Calu3 (cell line): ENCODE measurements around the gene VSIR. TPM values are rescaled to one million over a fixed set of nuclear protein-coding genes. Genes with fewer than 3 reads are reported as not detected.

ENCODE experiments used
- BruUV-seq: library from RNA; stranded (reverse); fragments of 400-500 nt; replicated peaks from 2 replicates; lab custom pipeline; 2021; lab: Mats Ljungman, UMichigan
- CTCF ChIA-PET: fragments of 300-600 bp; sonication (Branson Sonifier 250); formaldehyde crosslinking; loops from one replicate; lab custom pipeline; 2022; ENCODE audit warnings: antibody characterized with exemption; lab: Charles Lee
- DNase-seq: peaks from one replicate; pipeline ENCODE4 v3.0.0; 2022
- H3K27ac Mint-ChIP-seq: one replicate; pipeline ENCODE4 v1.8.0; 2022; ENCODE audit warnings: mixed read lengths; ENCODE audit not compliant: unreplicated experiment
- H3K27me3 Mint-ChIP-seq: one replicate; pipeline ENCODE4 v1.8.0; 2022; ENCODE audit warnings: mixed read lengths; ENCODE audit not compliant: unreplicated experiment
- H3K36me3 Mint-ChIP-seq: one replicate; pipeline ENCODE4 v1.8.0; 2022; ENCODE audit warnings: mild to moderate bottlenecking, moderate library complexity, mixed read lengths; ENCODE audit not compliant: insufficient read depth, unreplicated experiment
- H3K4me1 Mint-ChIP-seq: one replicate; pipeline ENCODE4 v1.8.0; 2022; ENCODE audit warnings: mild to moderate bottlenecking, low read depth, mixed read lengths; ENCODE audit not compliant: unreplicated experiment
- H3K4me3 Mint-ChIP-seq: one replicate; pipeline ENCODE4 v1.8.0; 2022; ENCODE audit warnings: mild to moderate bottlenecking, low read depth, moderate library complexity, mixed read lengths; ENCODE audit not compliant: unreplicated experiment
- H3K9me3 Mint-ChIP-seq: one replicate; pipeline ENCODE4 v1.8.0; 2022; ENCODE audit warnings: low read depth, mixed read lengths; ENCODE audit not compliant: unreplicated experiment
- intact Hi-C: fragments of 100-400 bp; cut with micrococcal nuclease; formaldehyde crosslinking; loops from one replicate; pipeline ENCODE4 v1.10.0; 2022; ENCODE audit not compliant: unreplicated experiment
- total RNA-seq: library from RNA; stranded (reverse); gene quantifications from 2 replicates; pipeline ENCODE4 v1.2.3, GENCODE V29; 2022
- TF ChIP-seq, protein P1 (sequence below): fragments of 200-600 bp; IDR thresholded peaks from one replicate; pipeline ENCODE4 v1.8.0; 2022; ENCODE audit warnings: antibody characterized with exemption; ENCODE audit not compliant: unreplicated experiment

VSIR gene
- total RNA-seq, 1 experiment from 2014 or later, result 30.1 TPM

DNA sequence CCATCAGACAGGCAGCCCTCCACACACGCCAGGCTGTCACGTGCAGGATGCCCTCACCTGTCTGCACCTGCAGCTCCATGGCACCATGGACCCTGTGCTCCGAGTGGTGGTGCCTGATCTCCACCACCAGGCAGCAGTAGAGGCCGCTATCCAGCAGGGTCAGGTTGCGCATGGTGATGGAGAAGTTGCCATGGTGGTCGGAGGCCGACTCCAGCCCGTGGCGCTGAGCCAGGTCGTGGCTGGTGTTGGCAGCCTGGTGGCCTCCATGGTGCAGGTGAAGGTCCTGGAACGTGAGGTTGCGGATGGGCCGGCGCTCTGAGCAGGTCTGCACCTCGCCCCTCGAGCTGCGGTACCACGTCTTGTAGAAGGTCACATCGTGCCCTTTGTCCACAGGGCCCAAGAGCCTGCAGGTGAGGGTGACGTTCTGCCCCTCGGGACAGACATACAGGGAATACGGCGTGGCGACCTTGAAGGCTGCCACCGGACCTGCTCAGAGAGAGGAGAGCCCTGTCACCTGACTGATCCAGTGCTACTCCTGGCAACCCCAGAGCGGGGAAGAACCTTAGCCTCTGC lies 11.7 kb downstream of the VSIR start:
- Mint-ChIP-seq H3K27ac (no peak overlapping the region), H3K9me3 (no peaks in the 10 kb centered on the region), H3K36me3 (peaks cover 3% of the 10 kb centered on the region), H3K27me3 (no peaks in the 10 kb centered on the region), H3K4me1 (peaks cover 53% of the 10 kb centered on the region), H3K4me3 (no peak overlapping the region)
- intact Hi-C loops, result no loop called here
- TF ChIP-seq, protein P1, sequence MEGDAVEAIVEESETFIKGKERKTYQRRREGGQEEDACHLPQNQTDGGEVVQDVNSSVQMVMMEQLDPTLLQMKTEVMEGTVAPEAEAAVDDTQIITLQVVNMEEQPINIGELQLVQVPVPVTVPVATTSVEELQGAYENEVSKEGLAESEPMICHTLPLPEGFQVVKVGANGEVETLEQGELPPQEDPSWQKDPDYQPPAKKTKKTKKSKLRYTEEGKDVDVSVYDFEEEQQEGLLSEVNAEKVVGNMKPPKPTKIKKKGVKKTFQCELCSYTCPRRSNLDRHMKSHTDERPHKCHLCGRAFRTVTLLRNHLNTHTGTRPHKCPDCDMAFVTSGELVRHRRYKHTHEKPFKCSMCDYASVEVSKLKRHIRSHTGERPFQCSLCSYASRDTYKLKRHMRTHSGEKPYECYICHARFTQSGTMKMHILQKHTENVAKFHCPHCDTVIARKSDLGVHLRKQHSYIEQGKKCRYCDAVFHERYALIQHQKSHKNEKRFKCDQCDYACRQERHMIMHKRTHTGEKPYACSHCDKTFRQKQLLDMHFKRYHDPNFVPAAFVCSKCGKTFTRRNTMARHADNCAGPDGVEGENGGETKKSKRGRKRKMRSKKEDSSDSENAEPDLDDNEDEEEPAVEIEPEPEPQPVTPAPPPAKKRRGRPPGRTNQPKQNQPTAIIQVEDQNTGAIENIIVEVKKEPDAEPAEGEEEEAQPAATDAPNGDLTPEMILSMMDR, result no peak
- no peak for DNase-seq
- CTCF ChIA-PET, result interaction anchor here (0.6 kb wide), 1 partner anchor 570 kb away, joined by 3 read pairs; no protein-coding TSS in a partner anchor
- BruUV-seq, result no TSS peak

GRCh38 chr10:71761105-71761511 lies 12.2 kb downstream of the VSIR start:
- peaks cover 48% of the 10 kb centered on the region for H3K4me1 Mint-ChIP-seq
- no TSS peak for BruUV-seq
- intact Hi-C loops, result no loop called here
- no peaks in the 10 kb centered on the region for H3K27me3 Mint-ChIP-seq
- H3K36me3 Mint-ChIP-seq, result no peaks in the 10 kb centered on the region
- H3K4me3 Mint-ChIP-seq, result no peak overlapping the region
- TF ChIP-seq, protein P1, result no peak
- no peak for DNase-seq
- H3K27ac Mint-ChIP-seq, result no peak overlapping the region
- H3K9me3 Mint-ChIP-seq, result no peaks in the 10 kb centered on the region
- CTCF ChIA-PET, result no interaction called here

DNA sequence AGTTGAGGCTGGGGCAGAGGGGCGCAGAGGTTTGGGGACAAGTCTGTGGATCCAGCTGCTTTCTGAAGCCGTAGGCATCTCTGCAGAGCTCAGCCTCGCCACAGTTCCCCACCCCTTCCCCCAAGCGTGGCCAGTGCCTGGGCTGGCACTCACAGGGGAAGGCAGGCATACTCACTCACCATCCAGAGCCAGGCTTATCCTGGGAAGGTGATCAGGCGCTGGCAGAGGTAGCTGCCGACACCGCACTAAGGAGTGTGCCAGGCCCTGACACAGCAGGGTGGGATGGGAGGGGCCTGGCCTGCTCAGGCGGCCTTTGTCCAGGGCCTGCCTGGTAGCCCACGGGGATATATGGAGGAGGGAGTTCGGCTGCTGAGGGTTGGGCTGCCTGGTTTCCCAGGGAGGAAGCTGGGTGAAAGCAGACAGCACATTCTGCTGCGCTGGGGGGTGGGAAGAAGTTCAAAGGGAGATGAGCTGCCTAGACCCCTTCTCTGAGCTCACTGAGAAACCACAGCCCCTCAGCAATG lies 15.9 kb downstream of the VSIR start:
- TF ChIP-seq, protein P1, result no peak
- H3K4me1 Mint-ChIP-seq, result peaks cover 22% of the 10 kb centered on the region
- intact Hi-C loops, result no loop called here
- no peaks in the 10 kb centered on the region for H3K9me3 Mint-ChIP-seq
- H3K27ac Mint-ChIP-seq, result no peak overlapping the region
- DNase-seq, result no peak
- CTCF ChIA-PET, result interaction anchor here (1.0 to 1.5 kb wide), 2 partner anchors 9 to 20 kb away, joined by 3 to 5 read pairs; no protein-coding TSS in a partner anchor
- BruUV-seq, result no TSS peak
- H3K36me3 Mint-ChIP-seq, result peaks cover 4% of the 10 kb centered on the region
- H3K27me3 Mint-ChIP-seq, result no peaks in the 10 kb centered on the region
- H3K4me3 Mint-ChIP-seq, result no peak overlapping the region

DNA sequence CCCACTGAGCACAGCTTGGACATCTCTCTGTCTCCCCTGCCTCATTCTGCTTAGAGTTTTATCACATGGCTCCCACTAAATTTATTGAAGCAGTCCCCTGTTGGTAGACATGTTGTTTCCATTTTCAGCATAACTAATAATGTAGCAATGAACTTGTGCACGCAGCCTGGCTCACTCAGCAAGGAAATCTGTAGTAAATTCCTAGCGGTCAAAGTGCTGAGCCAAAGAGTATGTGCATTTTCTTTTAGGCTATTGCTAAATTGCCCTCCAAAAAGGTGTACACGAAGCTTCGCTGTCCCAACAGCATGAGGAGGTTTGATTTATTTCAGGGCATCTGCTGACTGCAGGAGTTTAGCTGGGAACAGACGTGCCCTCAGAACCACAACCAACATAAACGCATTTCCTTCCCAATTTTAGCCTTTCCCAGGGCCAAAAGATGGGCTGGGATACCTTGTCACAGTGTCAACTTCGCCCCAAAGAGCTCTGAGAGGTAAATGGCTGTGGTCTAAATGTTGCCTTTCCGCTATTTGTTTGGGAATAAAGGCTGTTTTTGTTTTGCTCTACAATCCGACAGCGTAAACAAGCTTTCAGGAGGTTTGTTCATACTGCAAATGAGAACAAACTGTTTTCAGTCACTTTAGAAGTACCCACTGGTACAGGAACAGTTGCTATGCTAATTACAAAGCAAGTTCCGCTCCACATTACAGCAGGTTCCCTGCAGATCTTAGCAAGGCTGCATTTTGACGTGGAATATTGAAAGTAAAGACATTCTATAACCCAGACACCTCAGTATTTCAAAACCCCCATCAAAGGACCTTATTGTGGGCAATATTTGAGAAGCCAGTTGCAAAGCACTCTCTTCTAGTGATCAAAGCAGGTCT lies 16.8 kb downstream of the VSIR start:
- CTCF ChIA-PET, result interaction anchor here (1.0 kb wide), 1 partner anchor 19 kb away, joined by 5 read pairs; no protein-coding TSS in a partner anchor
- no peak overlapping the region for H3K4me3 Mint-ChIP-seq
- BruUV-seq, result no TSS peak
- no peaks in the 10 kb centered on the region for H3K9me3 Mint-ChIP-seq
- H3K36me3 Mint-ChIP-seq, result peaks cover 5% of the 10 kb centered on the region
- H3K4me1 Mint-ChIP-seq, result peaks cover 15% of the 10 kb centered on the region
- H3K27me3 Mint-ChIP-seq, result no peaks in the 10 kb centered on the region
- no peak for DNase-seq
- H3K27ac Mint-ChIP-seq, result no peak overlapping the region
- intact Hi-C loops, result no loop called here
- TF ChIP-seq, protein P1, result no peak
